ENCODE measurements around the gene JUND. TPM values are rescaled to one million over a fixed set of nuclear protein-coding genes. Genes with fewer than 3 reads are reported as not detected.

The JUND gene
- total and polyA plus RNA-seq, 2 of the 4 experiments (the other 2 are of a cell fraction), result 14.2 to 77.2 TPM

DNA sequence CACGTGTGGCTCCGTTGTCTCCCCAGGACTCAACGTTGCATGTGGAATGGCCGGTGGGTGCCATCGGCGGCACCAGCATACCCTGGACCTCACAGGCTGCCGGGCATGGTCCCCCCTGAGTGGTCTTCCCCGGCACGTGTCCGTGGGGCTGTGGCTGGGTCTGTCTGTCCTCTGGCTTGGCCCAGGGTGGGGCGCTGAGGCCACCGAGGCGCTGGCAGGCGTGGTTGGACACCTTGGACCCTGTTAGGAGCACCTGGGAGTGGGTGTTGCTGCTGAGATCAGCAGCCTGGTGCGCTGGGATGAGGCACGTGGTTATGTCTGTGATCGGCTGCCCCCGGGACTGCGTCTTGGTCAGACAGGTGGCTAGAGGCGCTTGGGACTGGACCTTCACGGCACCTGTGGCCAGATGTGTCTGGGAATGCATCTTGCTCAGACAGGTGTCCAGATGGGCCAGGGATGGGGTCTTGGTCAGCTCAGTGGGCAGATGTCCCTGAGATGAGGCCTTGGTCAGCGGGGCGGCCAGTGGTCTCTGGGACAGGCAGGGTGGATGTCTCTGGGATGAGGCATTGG, 16.4 kb downstream of the JUND start:
- dilution Hi-C loops (cut with HindIII; ENCODE audit: low sequenced_read_pairs, unreplicated experiment) (no loop called here), intact Hi-C loops (cut with micrococcal nuclease) (no loop called here), in situ Hi-C loops (cut with MboI; ENCODE audit: low sequenced_read_pairs) (no loop called here)
- 96% methylated on average over 17 of the region's 23 CpGs; no CpG with 5 or more reads in 1 of the 2 experiments for WGBS, 2 experiments (ENCODE audit: extremely low coverage in 2 of 2, insufficient read length in 1 of 2)
- Histone ChIP-seq H2BK15ac (ENCODE audit: low read depth, low read length) (no peak overlapping the region), H2AK9ac (replicated peaks; ENCODE audit: low read depth, low read length, poor library complexity) (no peak overlapping the region), H2BK5ac (ENCODE audit: low read depth, low read length, poor library complexity, severe bottlenecking) (no peak overlapping the region), H2AFZ (replicated peaks; ENCODE audit: low read length, poor library complexity) (no peak overlapping the region), H4K20me1 (ENCODE audit: insufficient read depth, low read length) (peaks cover 4% of the 10 kb centered on the region; the same call in 1 of the 2 replicates), H3K9ac (ENCODE audit: low read depth, low read length) (no peak overlapping the region), H3K18ac (ENCODE audit: low read depth, low read length) (no peak overlapping the region), H4K8ac (ENCODE audit: low read depth in 2 of 2, low read length in 2 of 2) (no peak overlapping the region), H3K27ac (ENCODE audit: insufficient read depth, low read length) (no peak overlapping the region), H3K79me1 (ENCODE audit: low read depth in 1 of 2, low read length in 2 of 2) (no peaks in the 10 kb centered on the region; a peak in 1 of 4 replicates), H2BK120ac (ENCODE audit: low read depth, low read length) (no peak overlapping the region), H3K14ac (replicated peaks; ENCODE audit: low read depth, low read length) (no peak overlapping the region), H4K5ac (ENCODE audit: low read depth, low read length) (no peak overlapping the region), H3K4ac (ENCODE audit: low read depth, low read length) (no peak overlapping the region), H3K4me1 (ENCODE audit: control insufficient read depth, insufficient read depth, low read length) (no peaks in the 10 kb centered on the region), H2AK5ac (ENCODE audit: low read depth, low read length) (no peak overlapping the region), H3K36me3 (ENCODE audit: control insufficient read depth, insufficient read depth, low read length) (peaks cover 34% of the 10 kb centered on the region), H2BK20ac (ENCODE audit: low read depth, low read length) (no peak overlapping the region), H3K56ac (ENCODE audit: extremely low read depth, insufficient read depth, low read length) (no peak overlapping the region), H3K9me3 (ENCODE audit: control insufficient read depth, insufficient read depth, low read length) (no peaks in the 10 kb centered on the region), H3K23ac (ENCODE audit: low read depth, low read length) (no peak overlapping the region), H4K91ac (ENCODE audit: insufficient read depth, low read depth, low read length) (no peak overlapping the region), H3K27me3 (ENCODE audit: control insufficient read depth, insufficient read depth, low read length) (no peaks in the 10 kb centered on the region), H3K4me3 (ENCODE audit: insufficient read depth, low read depth, low read length) (no peak overlapping the region), H3K4me2 (ENCODE audit: low read depth, low read length) (no peak overlapping the region), H3K9me1 (ENCODE audit: insufficient read depth, low read length) (peaks cover 3% of the 10 kb centered on the region; the same call in 1 of the 2 replicates)
- TF ChIP-seq FOS (IDR thresholded peaks at IDR 0.05; ENCODE audit: low read depth, low read length) (no peak), RCOR1 (IDR thresholded peaks at IDR 0.05; ENCODE audit: insufficient replicate concordance, low read length) (no peak), MAZ (IDR thresholded peaks at IDR 0.05; ENCODE audit: borderline replicate concordance, low read depth, low read length) (no peak), POLR2A (IDR thresholded peaks at IDR 0.05; ENCODE audit: low read depth, low read length) (no peak), RAD21 (IDR thresholded peaks at IDR 0.05; ENCODE audit: low read length) (no peak), CHD1 (IDR thresholded peaks at IDR 0.05; ENCODE audit: low read depth, low read length) (no peak)
- TF ChIP-seq, protein P1, sequence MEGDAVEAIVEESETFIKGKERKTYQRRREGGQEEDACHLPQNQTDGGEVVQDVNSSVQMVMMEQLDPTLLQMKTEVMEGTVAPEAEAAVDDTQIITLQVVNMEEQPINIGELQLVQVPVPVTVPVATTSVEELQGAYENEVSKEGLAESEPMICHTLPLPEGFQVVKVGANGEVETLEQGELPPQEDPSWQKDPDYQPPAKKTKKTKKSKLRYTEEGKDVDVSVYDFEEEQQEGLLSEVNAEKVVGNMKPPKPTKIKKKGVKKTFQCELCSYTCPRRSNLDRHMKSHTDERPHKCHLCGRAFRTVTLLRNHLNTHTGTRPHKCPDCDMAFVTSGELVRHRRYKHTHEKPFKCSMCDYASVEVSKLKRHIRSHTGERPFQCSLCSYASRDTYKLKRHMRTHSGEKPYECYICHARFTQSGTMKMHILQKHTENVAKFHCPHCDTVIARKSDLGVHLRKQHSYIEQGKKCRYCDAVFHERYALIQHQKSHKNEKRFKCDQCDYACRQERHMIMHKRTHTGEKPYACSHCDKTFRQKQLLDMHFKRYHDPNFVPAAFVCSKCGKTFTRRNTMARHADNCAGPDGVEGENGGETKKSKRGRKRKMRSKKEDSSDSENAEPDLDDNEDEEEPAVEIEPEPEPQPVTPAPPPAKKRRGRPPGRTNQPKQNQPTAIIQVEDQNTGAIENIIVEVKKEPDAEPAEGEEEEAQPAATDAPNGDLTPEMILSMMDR (conservative IDR thresholded peaks at IDR 0.05; ENCODE audit: low read depth, low read length), result no peak
- TF ChIP-seq, protein P2, sequence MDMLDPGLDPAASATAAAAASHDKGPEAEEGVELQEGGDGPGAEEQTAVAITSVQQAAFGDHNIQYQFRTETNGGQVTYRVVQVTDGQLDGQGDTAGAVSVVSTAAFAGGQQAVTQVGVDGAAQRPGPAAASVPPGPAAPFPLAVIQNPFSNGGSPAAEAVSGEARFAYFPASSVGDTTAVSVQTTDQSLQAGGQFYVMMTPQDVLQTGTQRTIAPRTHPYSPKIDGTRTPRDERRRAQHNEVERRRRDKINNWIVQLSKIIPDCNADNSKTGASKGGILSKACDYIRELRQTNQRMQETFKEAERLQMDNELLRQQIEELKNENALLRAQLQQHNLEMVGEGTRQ (IDR thresholded peaks at IDR 0.05; ENCODE audit: low read depth, low read length), result no peak
- no peak for DNase-seq
- CTCF ChIA-PET, result no interaction called here
- POLR2A ChIA-PET (ENCODE audit: unreplicated experiment), result no interaction called here
- no TSS peak for BruUV-seq (replicated peaks)
- ATAC-seq (ENCODE audit: low read depth), result no peak
